GM21423 (cell line): ENCODE data around the gene SMAD5.

ENCODE experiments used
- ATAC-seq: cut with Tn5 transposase; IDR thresholded peaks from one replicate; pipeline ENCODE4 v1.9.1; 2021; ENCODE audit warnings: mild to moderate bottlenecking, moderate library complexity; ENCODE audit not compliant: unreplicated experiment

Gene SMAD5

GRCh38 chr5:136153581-136154236 lies 21.1 kb downstream of the SMAD5 start:
- ATAC-seq: no peak

GRCh38 chr5:136155078-136155477 lies 22.4 kb downstream of the SMAD5 start:
- no peak for ATAC-seq

GRCh38 chr5:136155761-136156160 lies 23.1 kb downstream of the SMAD5 start:
- ATAC-seq: no peak

- ATAC-seq: no peak
Observed at GRCh38 chr5:136157514-136157913, 24.9 kb downstream of the SMAD5 start.

- no peak for ATAC-seq
Observed at GRCh38 chr5:136159457-136159856, 26.8 kb downstream of the SMAD5 start.

GRCh38 chr5:136162008-136162407 lies 29.4 kb downstream of the SMAD5 start:
- no peak for ATAC-seq

GRCh38 chr5:136164226-136164625 lies 31.6 kb downstream of the SMAD5 start:
- no peak for ATAC-seq

- ATAC-seq: peak; percentile 85
Observed at GRCh38 chr5:136166909-136167308, 34.3 kb downstream of the SMAD5 start.

- ATAC-seq: no peak
Observed at GRCh38 chr5:136169218-136169617, 36.6 kb downstream of the SMAD5 start.

GRCh38 chr5:136174021-136174659 lies 41.5 kb downstream of the SMAD5 start:
- ATAC-seq: peak; percentile 85

- ATAC-seq: no peak
Observed at GRCh38 chr5:136182618-136183017, 50.0 kb downstream of the SMAD5 start.

- ATAC-seq: no peak
Observed at GRCh38 chr5:136185974-136186665, 53.5 kb downstream of the SMAD5 start.

- no peak for ATAC-seq
Observed at GRCh38 chr5:136186796-136187195, 54.2 kb downstream of the SMAD5 start.

GRCh38 chr5:136188859-136189258 lies 56.2 kb downstream of the SMAD5 start:
- ATAC-seq: no peak

GRCh38 chr5:136190091-136190720 lies 57.6 kb downstream of the SMAD5 start:
- ATAC-seq: no peak

- no peak for ATAC-seq
Observed at GRCh38 chr5:136190904-136191303, 58.3 kb downstream of the SMAD5 start.

GRCh38 chr5:136191304-136192014 lies 58.8 kb downstream of the SMAD5 start:
- no peak for ATAC-seq

- ATAC-seq: no peak
Observed at GRCh38 chr5:136192015-136192525, 59.4 kb downstream of the SMAD5 start.

GRCh38 chr5:136192526-136193321 lies 60.1 kb downstream of the SMAD5 start, which contains the start of gene SMIM32:
TSS of gene SMIM32 (minus strand) at chr5:136193162. CDS start at chr5:136192524, 638 bp downstream.
- no peak for ATAC-seq
